Measurements from ENCODE around the gene KCNC4.

- TF ChIP-seq FOXM1 (IDR thresholded peaks at IDR 0.05; ENCODE audit: borderline replicate concordance, low read depth) (no peak), REST (IDR thresholded peaks at IDR 0.05; ENCODE audit: low read depth) (no peak), TAF1 (IDR thresholded peaks at IDR 0.05; ENCODE audit: low read depth) (no peak), CREB1 (IDR thresholded peaks at IDR 0.05; ENCODE audit: low read depth) (no peak), YY1 (IDR thresholded peaks at IDR 0.05; ENCODE audit: low read depth) (no peak), EGR1 (IDR thresholded peaks at IDR 0.05) (no peak), RAD21 (IDR thresholded peaks at IDR 0.05; ENCODE audit: low read depth) (no peak), EP300 (IDR thresholded peaks at IDR 0.05; ENCODE audit: borderline replicate concordance) (no peak)
Observed at GRCh38 chr1:110235181-110235833, 25.2 kb downstream of the KCNC4 start.

All from Ishikawa (cell line).